GM12878 (cell line): ENCODE results near the gene TRIM47. TPM values are rescaled to one million over a fixed set of nuclear protein-coding genes. Genes with fewer than 3 reads are reported as not detected.
A peak's percentile ranks its signal among the peaks of the same experiment; 100 is the strongest.

Experiments used
- ATF2 ChIP-seq: IDR thresholded peaks from 2 replicates; pipeline ENCODE4 v1.6.1; 2012; ENCODE audit warnings: low read length, inconsistent platforms
- CBX5 ChIP-seq: sonication (generic); IDR thresholded peaks from 2 replicates; pipeline ENCODE4 v1.6.1; 2016; ENCODE audit warnings: low read depth, moderate library complexity, mild to moderate bottlenecking, inconsistent platforms
- ELK1 ChIP-seq: IDR thresholded peaks from 2 replicates; pipeline ENCODE4 v1.6.1; 2012; ENCODE audit warnings: low read depth, low read length, improper control_type of control experiment
- GABPA ChIP-seq: IDR thresholded peaks from 2 replicates; pipeline ENCODE4 v1.6.1; 2014; ENCODE audit warnings: antibody characterized with exemption, low read depth, mild to moderate bottlenecking, inconsistent platforms
- JUND ChIP-seq: IDR thresholded peaks from 2 replicates; pipeline ENCODE4 v1.6.1; 2012; ENCODE audit warnings: low read depth, mild to moderate bottlenecking, low read length, improper control_type of control experiment, moderate library complexity
- MTA3 ChIP-seq: IDR thresholded peaks from 2 replicates; pipeline ENCODE4 v1.6.1; 2012; ENCODE audit warnings: low read length, inconsistent platforms, borderline replicate concordance
- NBN ChIP-seq: fragments of 450-650 bp; IDR thresholded peaks from 2 replicates; pipeline ENCODE4 v1.6.1; 2016
- NR2C1 ChIP-seq: fragments of 450-650 bp; IDR thresholded peaks from 2 replicates; pipeline ENCODE4 v1.6.1; 2017; ENCODE audit warnings: antibody characterized with exemption, mild to moderate bottlenecking, moderate library complexity
- POLR2AphosphoS2 ChIP-seq: IDR thresholded peaks from 2 replicates; pipeline ENCODE4 v1.6.1; 2011; ENCODE audit warnings: low read depth, mild to moderate bottlenecking, low read length, improper control_type of control experiment, moderate library complexity
- RAD21 ChIP-seq: IDR thresholded peaks from 2 replicates; pipeline ENCODE4 v1.6.1; 2011; ENCODE audit warnings: mild to moderate bottlenecking, low read depth, low read length, moderate library complexity; ENCODE audit not compliant: insufficient read depth
- RBBP5 ChIP-seq: fragments of 200-600 bp; sonication (generic); conservative IDR thresholded peaks from 2 replicates; pipeline ENCODE4 v1.6.1; 2016
- REST ChIP-seq: IDR thresholded peaks from 2 replicates; pipeline ENCODE4 v1.6.1; 2012; ENCODE audit warnings: mild to moderate bottlenecking, low read depth, low read length
- SKIL ChIP-seq: fragments of 450-650 bp; IDR thresholded peaks from 2 replicates; pipeline ENCODE4 v1.6.1; 2017; ENCODE audit warnings: mild to moderate bottlenecking, low read depth, inconsistent platforms; ENCODE audit not compliant: poor library complexity, severe bottlenecking
- YBX1 ChIP-seq: fragments of 450-650 bp; IDR thresholded peaks from 2 replicates; pipeline ENCODE4 v1.6.1; 2016; ENCODE audit warnings: antibody characterized with exemption
- ZBTB40 ChIP-seq: fragments of 450-650 bp; IDR thresholded peaks from 2 replicates; pipeline ENCODE4 v1.6.1; 2016; ENCODE audit warnings: mild to moderate bottlenecking, moderate library complexity, borderline replicate concordance
- ZNF217 ChIP-seq: fragments of 450-650 bp; IDR thresholded peaks from 2 replicates; pipeline ENCODE4 v1.6.1; 2017; ENCODE audit warnings: antibody characterized with exemption, mild to moderate bottlenecking
- ZNF622 ChIP-seq: fragments of 450-650 bp; IDR thresholded peaks from 2 replicates; pipeline ENCODE4 v1.6.1; 2017; ENCODE audit warnings: mild to moderate bottlenecking, inconsistent platforms
- polyA plus RNA-seq, 11 experiments: library from polyadenylated mRNA; depleted of rRNA in 4 of 11; unstranded in 6 of 11; stranded (reverse) in 5 of 11; fragments of >200 nt; fragmentation: Nextera tagmentation in 4 of 11; fragmentation: Illumina TruSeq in 1 of 11; extraction: Ambion mirVana in 4 of 11; extraction: Trizol in 1 of 11; gene quantifications; 1 replicate in 1 of 11; 2 replicates in 10 of 11; pipeline versions ENCODE4 v1.2.1 to v1.2.3, GENCODE V29; 2011 to 2016; ENCODE audit warnings: inconsistent platforms in 2 of 11, missing spikeins in 2 of 11, low read depth in 1 of 11
- total RNA-seq, 4 experiments: library from RNA; depleted of rRNA in 3 of 4; stranded (reverse); fragments of >200 nt in 3 of 4; fragmentation: Illumina TruSeq in 1 of 4; extraction: Trizol in 1 of 4; gene quantifications; 2 replicates each; pipeline versions ENCODE4 v1.2.1 to v1.2.3, GENCODE V29; 2013 to 2021

Gene TRIM47
- total and polyA plus RNA-seq, 10 of the 15 experiments (the other 5 are each of a cell fraction or from before 2014, with no cell fraction given) = 0.35 to 9.7 (median 5.3) TPM

GRCh38 chr17:75904749-75905521 is 26.6 kb upstream of the TRIM47 start, which contains the start of gene MRPL38 (continued):
- TF ChIP-seq ATF2 = no peak
- no peak for TF ChIP-seq NR2C1
- TF ChIP-seq ZNF217 = peak; percentile 82
- TF ChIP-seq ELK1 = peak; percentile 81
- TF ChIP-seq REST = peak; percentile 24; the same call in 1 of the 2 replicates
- no peak for TF ChIP-seq SKIL
- TF ChIP-seq GABPA = no peak
- TF ChIP-seq RBBP5 = no peak
- TF ChIP-seq ZNF622 = no peak
- peak; percentile 91; the same call in 1 of the 2 replicates for TF ChIP-seq NBN
- TF ChIP-seq YBX1 = peak; percentile 45; the same call in 1 of the 2 replicates
- peak; percentile 85 for TF ChIP-seq RAD21
- TF ChIP-seq POLR2AphosphoS2 = no peak
- TF ChIP-seq JUND = no peak
- peak; percentile 30; the same call in 1 of the 2 replicates for TF ChIP-seq ZBTB40
- no peak for TF ChIP-seq MTA3
- TF ChIP-seq CBX5 = 0 out of 2 replicates have a peak, but pooled peaks have one; percentile 64
